Fibroblast of upper back skin (primary cell): ENCODE data around the gene CTAG1B.
"Not testable (repeated sequence)": the region's sequence is repeated elsewhere in the genome, so short reads cannot be mapped to it uniquely, and the experiment has no call there.

ENCODE experiments used
- DNase-seq: peaks from one replicate; pipeline ENCODE4 v3.0.0-alpha.2; 2013

The CTAG1B gene

GRCh38 chrX:154619182-154619581 is at the start of gene CTAG1B:
TSS of gene CTAG1B (minus strand) at chrX:154619282. CDS start at chrX:154619218, 64 bp downstream.
- DNase-seq, result not testable (repeated sequence)

GRCh38 chrX:154661899-154662298 is 42.8 kb upstream of the CTAG1B start:
- no peak for DNase-seq

GRCh38 chrX:154661170-154661569 is 42.1 kb upstream of the CTAG1B start:
- no peak for DNase-seq

- no peak for DNase-seq
Observed at GRCh38 chrX:154660541-154660940, 41.5 kb upstream of the CTAG1B start.

GRCh38 chrX:154658957-154659356 is 39.9 kb upstream of the CTAG1B start:
- DNase-seq, result no peak

- DNase-seq, result no peak
Observed at GRCh38 chrX:154658187-154658586, 39.1 kb upstream of the CTAG1B start.

- no peak for DNase-seq
Observed at GRCh38 chrX:154657226-154657805, 38.2 kb upstream of the CTAG1B start.

- no peak for DNase-seq
Observed at GRCh38 chrX:154655786-154656185, 36.7 kb upstream of the CTAG1B start.

- DNase-seq, result no peak
Observed at GRCh38 chrX:154655346-154655745, 36.3 kb upstream of the CTAG1B start.

- no peak for DNase-seq
Observed at GRCh38 chrX:154654925-154655324, 35.8 kb upstream of the CTAG1B start.

- no peak for DNase-seq
Observed at GRCh38 chrX:154654372-154654771, 35.3 kb upstream of the CTAG1B start.

- DNase-seq, result not testable (repeated sequence)
Observed at GRCh38 chrX:154653413-154653812, 34.3 kb upstream of the CTAG1B start, which contains the start of gene CTAG2. TSS of gene CTAG2 (minus strand) at chrX:154653579. CDS start at chrX:154653515, 64 bp downstream.

GRCh38 chrX:154653048-154653401 is 33.9 kb upstream of the CTAG1B start:
- DNase-seq, result no peak

GRCh38 chrX:154652311-154653047 is 33.4 kb upstream of the CTAG1B start:
- no peak for DNase-seq

- no peak for DNase-seq
Observed at GRCh38 chrX:154650221-154650510, 31.1 kb upstream of the CTAG1B start.

- DNase-seq, result no peak
Observed at GRCh38 chrX:154649503-154650220, 30.6 kb upstream of the CTAG1B start.

- DNase-seq, result no peak
Observed at GRCh38 chrX:154648931-154649330, 29.8 kb upstream of the CTAG1B start.

GRCh38 chrX:154645745-154646378 is 26.8 kb upstream of the CTAG1B start:
- DNase-seq, result not testable (repeated sequence)

- not testable (repeated sequence) for DNase-seq
Observed at GRCh38 chrX:154643708-154644107, 24.6 kb upstream of the CTAG1B start.

- not testable (repeated sequence) for DNase-seq
Observed at GRCh38 chrX:154641740-154642139, 22.7 kb upstream of the CTAG1B start.

GRCh38 chrX:154633661-154634060 is 14.6 kb upstream of the CTAG1B start:
- not testable (repeated sequence) for DNase-seq

- not testable (repeated sequence) for DNase-seq
Observed at GRCh38 chrX:154630949-154631348, 11.9 kb upstream of the CTAG1B start.

GRCh38 chrX:154628960-154629359 is 9.9 kb upstream of the CTAG1B start:
- DNase-seq, result not testable (repeated sequence)
